GM19238 (cell line): ENCODE measurements around the gene YTHDF1.
A peak's percentile ranks its signal among the peaks of the same experiment; 100 is the strongest.

Experiments used
- DNase-seq: peaks from one replicate; pipeline ENCODE4 v3.0.0; 2011; ENCODE audit warnings: low spot score; ENCODE audit not compliant: insufficient read length

YTHDF1 gene

DNA sequence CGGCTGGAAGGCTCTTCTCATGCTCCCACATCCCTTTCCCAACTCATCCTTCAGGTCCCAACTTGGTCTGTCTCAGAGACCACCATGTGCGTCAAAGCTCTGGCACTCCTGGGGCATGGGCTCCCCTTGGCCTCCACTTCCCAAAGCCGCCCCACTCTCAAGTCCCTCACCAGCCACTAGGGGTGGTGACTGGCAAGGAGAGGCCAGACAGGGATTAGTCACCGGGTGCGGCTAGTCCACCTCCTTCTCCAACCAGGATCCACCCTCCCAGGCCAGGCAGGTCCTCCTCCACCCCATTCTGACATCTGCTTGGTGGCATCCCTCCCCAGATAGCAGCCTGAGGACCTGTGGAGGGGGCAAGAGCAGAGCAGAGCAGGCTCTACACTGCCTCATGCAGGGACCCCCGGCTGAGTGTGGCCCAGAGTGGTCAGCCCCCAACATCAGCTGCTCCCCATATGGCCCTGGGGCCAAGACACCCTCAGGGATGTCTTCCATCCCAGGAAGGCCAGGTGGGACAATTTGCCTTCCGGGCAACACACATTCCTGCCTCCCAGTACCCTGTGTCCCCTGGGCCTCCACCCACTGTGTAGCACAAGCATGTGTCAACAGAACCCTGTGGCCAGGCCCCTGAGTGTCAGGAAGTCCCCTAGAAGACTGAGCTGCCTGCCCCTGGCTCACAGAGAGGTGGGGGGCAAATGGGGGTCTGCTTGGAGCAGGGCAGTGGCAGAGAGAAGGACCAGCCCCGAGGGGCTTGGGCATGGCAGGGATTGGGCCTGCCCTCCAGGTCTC lies 29.2 kb downstream of the YTHDF1 start:
- no peak for DNase-seq

DNA sequence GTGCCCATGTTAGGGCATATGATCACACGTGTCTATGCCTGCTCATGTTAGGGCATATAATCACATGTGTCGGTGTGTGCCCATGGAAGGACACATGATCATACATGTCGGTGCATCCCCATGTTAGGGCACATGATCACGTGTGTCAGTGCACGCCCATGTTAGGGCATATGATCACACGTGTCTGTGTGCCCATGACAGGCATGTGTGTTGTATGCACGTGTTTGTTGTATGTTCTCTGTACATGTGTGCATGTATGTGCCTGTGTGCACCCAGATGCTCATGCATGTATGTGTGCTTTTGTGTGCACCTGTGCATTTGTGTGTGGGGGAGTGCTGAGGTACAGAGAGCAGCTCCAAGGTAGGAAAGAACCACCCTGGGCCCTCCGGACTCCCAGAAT lies 29.8 kb downstream of the YTHDF1 start:
- no peak for DNase-seq

DNA sequence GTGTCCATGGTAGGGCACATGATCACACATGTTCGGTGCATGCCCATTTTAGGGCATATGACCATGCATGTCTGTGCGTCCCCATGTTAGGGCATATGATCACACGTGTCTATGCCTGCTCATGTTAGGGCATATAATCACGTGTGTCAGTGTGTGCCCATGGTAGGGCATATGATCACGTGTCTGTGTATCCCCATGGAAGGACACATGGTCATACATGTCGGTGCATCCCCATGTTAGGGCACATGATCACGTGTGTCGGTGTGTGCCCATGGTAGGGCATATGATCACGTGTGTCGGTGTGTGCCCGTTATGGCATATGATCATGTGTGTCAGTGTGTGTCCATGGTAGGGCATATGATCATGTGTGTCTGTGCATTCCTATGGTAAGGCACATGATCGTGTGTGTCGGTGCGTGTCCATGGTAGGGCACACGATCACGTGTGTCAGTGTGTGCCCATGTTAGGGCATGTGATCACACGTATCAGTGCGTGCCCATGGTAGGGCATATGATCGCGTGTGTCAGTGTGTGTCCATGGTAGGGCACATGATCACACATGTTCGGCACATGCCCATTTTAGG lies 30.6 kb downstream of the YTHDF1 start:
- DNase-seq, result no peak

DNA sequence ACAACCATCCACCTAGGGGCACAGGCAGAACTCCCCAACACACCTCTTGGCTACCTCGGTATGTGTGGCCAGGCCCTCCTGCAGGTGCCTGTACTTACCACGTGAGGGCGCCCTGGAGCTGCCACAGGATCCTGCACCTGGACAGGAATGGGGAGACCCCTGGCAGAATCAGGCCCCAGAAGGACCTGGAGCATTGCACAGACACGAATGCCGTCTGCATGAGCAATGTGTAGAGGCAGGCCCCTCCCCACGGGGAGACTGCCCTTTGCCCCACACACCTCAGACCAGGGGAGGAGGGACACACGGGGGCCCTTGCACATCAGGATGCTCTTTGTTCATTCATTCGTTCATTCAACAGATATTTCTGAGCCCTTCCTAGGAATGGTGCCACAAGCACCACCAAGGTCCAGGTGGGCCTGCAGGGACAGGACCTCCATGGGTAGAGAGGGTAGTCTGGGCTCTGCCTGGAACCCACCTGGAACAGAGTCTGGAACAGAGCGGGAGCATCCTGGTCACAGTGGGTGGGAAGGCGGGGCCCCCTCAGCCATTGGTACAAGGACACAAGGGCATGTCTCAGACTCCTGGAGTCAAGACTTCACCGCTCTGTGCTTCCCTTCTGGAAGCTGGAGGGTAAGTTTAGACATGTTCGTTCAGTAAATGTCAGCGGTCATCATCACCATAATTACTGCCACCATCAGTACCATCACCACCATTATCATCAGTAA lies 32.3 kb downstream of the YTHDF1 start:
- peak; percentile 58 for DNase-seq

DNA sequence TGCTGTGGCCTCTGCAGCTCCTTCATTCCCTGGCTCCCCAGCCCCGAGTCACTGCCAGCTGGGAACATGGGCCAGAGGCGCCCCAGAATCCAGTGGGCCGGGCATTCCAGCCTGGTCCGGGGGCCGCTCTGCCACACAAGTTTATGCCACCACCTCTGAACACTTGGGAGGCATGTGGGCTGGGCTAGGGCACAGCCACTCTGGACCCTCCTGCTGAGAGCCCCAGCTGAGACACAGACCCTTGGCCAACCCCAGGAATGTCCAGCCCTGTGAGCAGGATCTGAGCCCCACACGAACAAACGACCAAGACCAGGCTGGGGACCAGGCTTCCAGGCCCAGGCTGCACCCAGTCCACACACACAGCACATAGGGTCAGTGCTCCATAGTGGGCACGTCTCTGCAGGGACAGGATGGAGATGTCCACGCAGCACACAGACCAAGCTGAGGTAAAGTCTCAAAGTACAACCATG lies 33.0 kb downstream of the YTHDF1 start:
- no peak for DNase-seq

DNA sequence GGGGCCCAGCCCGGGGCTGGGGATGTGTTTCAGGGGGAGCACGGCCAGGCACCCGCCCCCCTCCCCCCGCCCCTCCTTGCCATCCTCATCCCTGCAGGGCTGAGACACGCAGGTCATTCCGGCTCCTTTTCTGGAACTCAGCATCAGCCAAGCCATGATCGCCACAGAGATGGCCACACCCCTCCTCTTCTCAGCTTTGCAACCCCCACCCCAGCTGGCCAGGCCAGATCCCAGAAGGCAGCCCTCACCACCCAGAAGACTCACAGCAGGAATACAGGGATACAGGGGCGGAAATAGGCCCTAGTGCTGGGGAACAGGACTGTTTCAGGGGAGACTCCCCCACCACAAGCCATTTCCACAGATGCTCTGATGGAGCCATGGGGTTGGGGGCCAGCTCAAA lies 33.5 kb downstream of the YTHDF1 start:
- no peak for DNase-seq

DNA sequence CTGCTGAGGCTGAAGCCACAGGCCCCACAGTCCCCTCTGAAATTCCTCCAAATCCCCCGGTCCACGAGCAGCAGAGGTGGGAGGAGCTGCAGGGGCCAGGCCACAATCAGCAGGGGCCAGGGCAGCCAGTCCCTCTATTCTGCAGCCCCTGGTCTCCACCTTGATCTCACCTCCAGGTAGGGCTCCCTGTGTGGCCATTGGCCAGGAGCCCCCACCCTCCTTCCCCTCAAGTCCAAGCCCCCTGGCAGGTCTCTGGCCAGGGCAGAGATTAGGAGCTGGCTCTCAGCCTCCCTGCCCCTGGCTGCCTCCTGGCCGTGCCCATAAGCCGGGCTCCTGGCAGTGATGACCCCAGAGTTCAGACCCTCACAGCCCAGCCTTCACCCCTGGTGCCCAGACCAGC lies 34.7 kb downstream of the YTHDF1 start:
- DNase-seq, result no peak

DNA sequence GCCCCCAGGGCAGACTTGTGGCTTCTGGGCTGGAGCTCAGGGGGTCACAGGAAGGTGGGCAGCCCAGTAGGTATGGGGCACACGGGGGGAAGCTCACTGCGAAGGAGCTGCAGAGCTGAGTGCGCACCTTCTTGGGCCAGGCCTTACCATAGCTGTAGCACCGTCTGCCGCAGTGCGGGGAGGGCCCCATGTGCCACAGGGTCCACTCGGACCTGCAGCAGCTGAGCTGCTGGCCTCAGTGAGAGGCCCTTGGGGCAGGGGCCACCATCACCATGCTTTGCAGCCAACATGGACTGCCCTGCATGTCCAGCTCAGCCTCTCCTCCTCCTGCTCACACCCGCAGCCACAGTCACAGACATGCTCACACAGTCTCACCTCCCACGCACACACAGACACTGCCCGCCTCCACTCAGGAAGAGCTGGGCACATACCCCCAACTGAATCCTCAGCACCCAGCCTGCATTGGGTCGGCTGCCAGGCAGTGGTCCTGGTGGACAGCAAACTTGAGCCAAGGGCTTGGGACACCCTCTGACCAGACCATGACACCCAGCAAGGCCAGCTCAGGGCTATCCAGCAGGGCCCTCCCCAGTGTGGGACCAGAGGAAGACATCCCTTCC lies 35.3 kb downstream of the YTHDF1 start:
- no peak for DNase-seq

DNA sequence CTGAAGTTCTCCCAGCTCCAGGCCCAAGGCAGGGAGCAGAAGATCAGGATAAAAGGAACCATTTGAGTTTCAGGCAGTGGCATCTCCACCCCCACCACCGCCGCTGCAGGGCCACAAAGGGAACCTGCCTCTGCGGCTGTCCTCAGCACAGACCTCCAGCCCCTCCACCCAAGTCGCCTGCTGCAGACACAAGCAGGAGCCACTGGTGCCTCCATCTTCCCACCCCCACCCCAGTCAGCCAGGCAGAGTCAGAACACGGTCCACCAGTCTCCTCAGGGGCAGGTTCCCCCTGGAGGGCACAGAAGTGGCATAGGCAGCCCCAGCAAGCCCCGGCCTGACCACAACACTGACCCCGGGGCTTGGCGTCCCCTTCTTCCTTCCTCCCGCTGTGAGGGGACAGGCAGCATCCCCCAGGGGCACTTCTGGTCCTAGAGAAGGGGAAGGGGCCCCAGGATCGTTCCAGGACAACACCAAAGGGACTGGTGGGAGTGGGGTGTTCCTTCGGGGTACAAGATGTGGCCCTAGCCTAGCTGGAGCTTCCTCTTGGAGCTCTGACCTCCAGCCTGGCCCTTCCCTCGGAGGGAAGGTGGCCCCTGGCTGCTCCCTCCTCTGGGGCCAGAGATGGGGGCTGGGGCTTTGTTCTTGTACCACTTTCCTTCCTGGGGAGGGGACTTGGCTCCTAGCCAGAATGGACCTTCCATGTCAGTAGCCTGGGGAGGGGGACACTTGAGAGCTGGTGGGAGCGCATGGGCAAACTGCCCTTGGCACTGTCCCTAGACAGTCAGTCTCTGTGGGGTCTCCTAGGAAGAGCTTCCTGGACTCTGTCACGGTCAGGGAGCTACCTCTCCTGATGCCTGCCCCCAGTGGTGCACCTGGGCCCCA lies 36.0 kb downstream of the YTHDF1 start:
- no peak for DNase-seq

DNA sequence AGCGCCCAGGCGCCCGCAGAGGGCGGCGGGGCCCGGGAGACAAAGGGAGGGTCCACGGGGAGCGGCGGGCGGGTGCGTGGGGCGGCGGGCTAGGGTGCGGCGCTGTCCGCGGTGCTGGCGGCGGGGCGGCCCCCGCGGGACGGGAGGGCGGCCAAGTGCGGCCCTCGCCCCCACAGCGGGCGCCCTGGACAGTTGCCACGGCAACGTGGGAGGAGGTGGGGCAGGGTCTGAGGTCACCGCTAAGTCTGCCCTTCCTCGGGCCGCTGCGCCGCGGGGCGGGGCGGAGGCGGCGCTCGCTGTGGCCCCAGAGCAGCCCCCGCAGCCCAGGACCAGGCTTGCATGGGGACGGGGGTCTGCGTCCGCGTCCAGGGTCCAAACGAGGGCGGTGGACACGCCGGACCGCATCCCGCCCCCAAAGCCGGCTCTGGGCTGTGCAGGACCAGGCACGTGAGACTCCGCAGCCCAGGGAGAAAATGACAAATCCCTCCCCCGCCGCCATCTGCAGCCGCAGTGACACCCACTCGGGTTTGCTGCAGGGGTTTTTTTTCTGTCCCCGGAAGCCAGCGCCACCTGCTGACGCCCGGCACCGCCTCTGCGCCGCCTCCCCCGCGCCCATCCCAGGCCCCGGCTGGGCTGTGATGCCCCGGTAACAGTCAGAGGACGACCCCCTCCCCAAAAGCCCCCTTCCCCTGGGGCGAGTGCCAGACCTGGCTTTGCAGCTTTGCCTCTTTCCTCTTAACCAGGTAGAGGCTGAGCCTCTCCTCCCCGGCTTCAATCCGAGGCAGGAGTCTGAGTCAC lies 36.8 kb downstream of the YTHDF1 start:
- peak; percentile 78 for DNase-seq

DNA sequence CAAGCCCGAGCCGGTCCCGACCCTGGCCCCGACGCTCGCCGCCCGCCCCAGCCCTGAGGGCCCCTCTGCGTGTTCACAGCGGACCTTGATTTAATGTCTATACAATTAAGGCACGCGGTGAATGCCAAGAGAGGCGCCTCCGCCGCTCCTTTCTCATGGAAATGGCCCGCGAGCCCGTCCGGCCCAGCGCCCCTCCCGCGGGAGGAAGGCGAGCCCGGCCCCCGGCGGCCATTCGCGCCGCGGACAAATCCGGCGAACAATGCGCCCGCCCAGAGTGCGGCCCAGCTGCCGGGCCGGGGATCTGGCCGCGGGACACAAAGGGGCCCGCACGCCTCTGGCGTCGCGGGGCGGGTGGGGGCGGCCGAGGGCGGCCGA lies 37.5 kb downstream of the YTHDF1 start:
- DNase-seq, result no peak

DNA sequence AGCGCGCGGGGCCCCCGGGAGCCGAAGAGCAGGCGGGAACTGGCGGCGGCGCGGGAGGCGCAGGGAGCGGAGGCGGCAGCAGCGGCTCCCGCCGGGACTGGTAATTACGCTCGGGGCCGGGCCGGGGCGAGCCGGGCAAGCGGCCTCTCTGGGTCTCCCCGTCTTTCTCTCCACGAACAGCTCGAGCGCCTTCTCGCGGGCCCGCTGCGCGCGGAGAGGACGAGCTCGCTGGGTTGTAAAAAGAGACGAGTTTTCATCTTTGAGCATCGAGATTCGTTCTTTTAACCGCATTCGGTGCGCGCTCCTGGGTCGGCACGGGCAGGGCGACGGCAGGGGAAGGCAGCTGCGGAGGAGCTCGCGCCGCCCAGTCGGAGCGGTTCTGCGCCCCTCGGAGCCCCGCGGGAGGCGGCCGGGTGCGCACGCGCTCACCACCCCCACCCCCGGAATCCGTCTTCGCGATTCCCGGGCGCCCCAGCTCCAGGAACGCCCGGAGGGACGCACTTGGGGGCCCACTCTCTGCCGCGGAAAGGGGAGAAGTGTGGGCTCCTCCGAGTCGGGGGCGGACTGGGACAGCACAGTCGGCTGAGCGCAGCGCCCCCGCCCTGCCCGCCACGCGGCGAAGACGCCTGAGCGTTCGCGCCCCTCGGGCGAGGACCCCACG lies 38.0 kb downstream of the YTHDF1 start:
- no peak for DNase-seq

DNA sequence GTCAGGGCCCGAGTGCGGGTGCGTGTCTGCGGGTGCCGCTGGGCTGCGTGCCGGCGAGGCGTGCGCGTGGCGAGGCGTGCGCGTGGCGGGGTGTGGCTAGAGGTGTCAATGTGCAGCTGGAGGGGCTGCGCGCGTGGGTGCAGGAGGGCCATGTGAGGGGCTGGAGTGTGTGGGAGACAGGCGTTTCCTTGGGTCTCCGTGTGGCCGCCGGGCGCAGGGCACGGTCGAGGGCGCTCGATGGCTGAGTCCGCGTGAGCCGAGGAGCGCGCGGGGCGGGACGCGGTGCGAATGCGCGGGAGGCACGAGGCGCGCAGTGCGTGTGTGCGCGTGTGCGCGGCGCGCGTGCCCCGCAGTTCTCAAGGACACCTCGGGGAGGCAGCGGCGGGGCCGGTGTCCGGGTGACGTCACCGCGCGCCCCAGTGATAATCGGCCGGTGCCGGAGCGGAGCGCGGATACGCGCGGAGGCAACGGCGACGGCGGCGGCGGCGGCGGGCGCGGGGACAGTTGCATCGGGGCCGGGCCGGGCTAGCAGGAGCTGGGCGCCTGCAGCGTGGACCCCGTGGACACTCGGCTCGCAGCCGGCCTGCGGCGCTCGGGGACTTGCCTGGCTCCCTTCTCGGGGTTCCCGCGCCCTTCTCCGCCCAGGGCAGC lies 38.7 kb downstream of the YTHDF1 start:
- no peak for DNase-seq

DNA sequence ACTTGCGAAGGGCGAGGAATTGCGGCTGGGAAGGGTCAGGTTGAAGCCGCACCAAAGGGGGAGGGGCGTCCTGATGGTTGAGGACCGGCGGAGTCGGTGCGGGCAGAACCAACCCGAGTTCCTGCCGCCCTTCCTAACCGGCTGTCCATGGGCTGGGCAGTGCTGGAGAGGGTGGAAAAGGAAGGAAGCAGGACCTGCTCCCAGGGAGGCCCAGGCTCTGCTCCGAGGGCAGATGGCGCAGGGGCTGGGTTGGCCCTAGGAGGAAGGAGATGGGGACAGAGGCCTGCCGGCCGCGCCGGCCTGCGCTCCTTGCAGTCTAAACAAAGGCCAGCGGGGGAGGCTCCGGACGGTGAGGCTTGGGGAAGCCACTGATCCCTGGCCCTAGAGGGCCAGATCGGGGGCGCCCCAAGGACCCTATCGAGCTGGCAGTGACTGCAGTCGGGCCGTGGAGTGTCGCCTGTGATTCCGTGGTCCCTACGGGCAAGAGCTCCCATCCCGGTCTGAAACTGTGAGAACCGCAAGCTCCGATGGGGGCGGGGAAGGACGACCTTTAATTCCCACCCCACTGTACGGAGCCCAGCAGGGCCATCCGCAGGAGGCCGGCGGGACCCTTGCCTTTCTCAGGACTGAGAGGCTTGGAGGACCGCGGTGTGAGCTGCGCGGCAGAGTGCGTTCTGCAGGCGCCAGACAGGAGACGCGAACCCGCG lies 39.4 kb downstream of the YTHDF1 start:
- no peak for DNase-seq

DNA sequence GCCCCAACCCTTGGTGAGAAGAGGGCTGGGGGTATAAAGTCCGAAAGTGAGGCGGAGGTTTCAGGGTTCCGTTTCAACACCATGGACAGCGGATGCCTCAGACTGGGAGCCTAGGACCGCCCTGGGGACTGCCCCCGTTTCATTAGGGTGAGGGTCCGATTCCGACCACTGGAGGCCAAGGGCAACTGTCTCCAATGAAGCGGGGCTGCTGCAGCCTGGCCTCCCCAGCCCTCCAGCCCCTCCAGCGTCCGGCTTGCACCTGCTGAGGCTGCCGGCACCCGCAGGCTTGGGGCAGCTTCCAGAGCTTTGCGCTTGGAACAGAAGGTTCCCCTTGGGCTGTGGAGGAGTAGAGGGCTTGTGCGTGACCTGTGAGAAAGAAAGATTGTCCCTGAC lies 39.9 kb downstream of the YTHDF1 start:
- DNase-seq, result no peak

DNA sequence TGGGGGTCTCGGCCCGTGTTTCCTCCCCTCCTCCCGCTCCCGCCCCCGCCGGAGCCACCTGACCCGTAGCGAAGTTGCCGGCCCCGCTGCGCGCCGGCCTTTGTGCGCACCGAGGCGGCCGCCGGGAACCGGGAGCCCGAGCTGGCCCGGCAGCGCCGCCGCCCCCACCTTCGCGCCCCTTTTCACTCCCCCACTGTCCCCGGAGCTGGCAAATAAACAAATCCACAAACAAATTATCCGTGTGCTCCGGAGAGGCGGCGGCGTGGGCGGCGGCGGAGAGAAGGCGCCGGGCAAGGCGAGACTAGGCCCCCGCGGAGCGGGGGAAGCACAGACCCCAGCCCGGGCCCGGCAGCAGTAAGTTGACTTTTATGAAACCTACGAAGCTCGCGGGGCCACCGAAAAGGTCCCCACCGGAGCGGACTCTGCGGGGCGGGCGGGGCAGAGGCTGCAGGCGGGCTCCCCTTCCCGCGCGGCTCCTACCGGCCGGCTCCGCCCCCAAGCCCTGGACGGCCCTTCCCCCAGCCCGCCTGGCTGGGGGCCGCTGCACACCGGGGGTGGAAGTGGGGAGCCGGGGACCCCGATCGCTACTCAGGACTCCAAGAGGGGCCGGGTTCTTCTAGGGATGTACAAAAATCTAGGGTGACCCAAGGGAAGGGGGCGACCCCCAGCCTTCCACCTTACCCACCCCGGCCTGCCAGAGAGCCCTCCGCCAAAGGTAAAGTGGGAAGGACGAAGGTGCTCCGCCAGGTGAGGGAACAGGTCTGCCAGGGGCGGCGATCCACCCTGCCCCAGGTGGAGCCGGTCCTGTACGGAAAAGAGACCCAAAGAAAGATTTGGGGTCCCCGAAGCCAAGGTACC lies 40.7 kb downstream of the YTHDF1 start:
- DNase-seq, result no peak

DNA sequence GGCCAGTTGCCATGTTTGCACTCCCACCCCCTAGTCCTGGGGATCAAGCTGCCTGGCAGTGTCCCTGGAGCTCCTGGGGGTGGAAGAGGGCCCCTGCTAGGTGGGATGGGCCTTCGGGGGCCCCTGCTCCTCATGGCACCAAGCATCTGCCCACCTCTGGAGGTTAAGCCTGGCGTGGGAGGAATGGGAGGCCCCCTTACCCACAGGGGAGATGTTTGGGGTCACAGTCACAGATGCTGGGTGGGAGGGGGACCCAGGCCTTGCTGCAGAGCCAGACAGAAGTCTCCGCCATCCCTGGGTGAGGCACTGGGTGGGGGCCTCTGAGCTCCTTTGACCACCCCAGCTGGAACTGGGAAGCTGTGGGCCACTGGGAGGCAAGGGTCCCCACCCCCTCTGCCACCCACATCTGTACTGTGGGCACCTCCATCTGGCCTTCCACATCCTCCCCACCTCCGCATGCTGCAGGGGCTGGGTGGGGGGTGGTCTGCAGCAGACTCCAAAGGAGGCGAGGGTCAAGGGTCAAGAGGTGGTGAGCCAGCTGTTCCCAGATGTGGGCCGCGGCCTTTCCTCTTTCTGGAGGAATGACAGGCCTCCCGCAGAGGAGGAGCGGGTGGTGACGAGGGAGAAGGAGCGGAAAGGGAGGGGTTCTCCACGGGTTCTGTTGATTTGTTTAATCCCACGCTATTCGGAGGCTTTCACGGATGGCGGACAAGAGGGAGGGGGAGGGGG lies 41.5 kb downstream of the YTHDF1 start:
- no peak for DNase-seq
